Measurements from ENCODE around the gene SLC25A14.
"Not testable (repeated sequence)": the region's sequence is repeated elsewhere in the genome, so short reads cannot be mapped to it uniquely, and the experiment has no call there.

The SLC25A14 gene

GRCh38 chrX:130339408-130340222 lies at the start of gene SLC25A14:
Gene SLC25A14, plus strand, starts transcription at chrX:130339919. Its CDS starts 360 bp downstream, at chrX:130340279.
- TF ChIP-seq GATA1 (IDR thresholded peaks at IDR 0.05; ENCODE audit: low read depth, low read length) = no peak
- TF ChIP-seq POLR2A (IDR thresholded peaks at IDR 0.05; ENCODE audit: low read length) = peak; percentile 72
- DNase-seq = peak; percentile 80 to 81

- TF ChIP-seq GATA1 (IDR thresholded peaks at IDR 0.05; ENCODE audit: low read depth, low read length) (no peak), POLR2A (IDR thresholded peaks at IDR 0.05; ENCODE audit: low read length) (no peak)
- no peak for DNase-seq
Observed at GRCh38 chrX:130295519-130296296, 44.0 kb upstream of the SLC25A14 start.

- TF ChIP-seq GATA1 (IDR thresholded peaks at IDR 0.05; ENCODE audit: low read depth, low read length) (no peak), POLR2A (IDR thresholded peaks at IDR 0.05; ENCODE audit: low read length) (no peak)
Observed at GRCh38 chrX:130296297-130296678, 43.4 kb upstream of the SLC25A14 start.

GRCh38 chrX:130296743-130297142 lies 43.0 kb upstream of the SLC25A14 start:
- DNase-seq = no peak
- no peak for TF ChIP-seq GATA1 (IDR thresholded peaks at IDR 0.05; ENCODE audit: low read depth, low read length)
- TF ChIP-seq POLR2A (IDR thresholded peaks at IDR 0.05; ENCODE audit: low read length) = no peak

More at GRCh38 chrX:130296297-130296678, 43.4 kb upstream of the SLC25A14 start:
- no peak for DNase-seq

GRCh38 chrX:130299279-130300009 lies 40.3 kb upstream of the SLC25A14 start:
- no peak for TF ChIP-seq GATA1 (IDR thresholded peaks at IDR 0.05; ENCODE audit: low read depth, low read length)
- DNase-seq = no peak

GRCh38 chrX:130300010-130300282 lies 39.8 kb upstream of the SLC25A14 start:
- no peak for TF ChIP-seq GATA1 (IDR thresholded peaks at IDR 0.05; ENCODE audit: low read depth, low read length)
- TF ChIP-seq POLR2A (IDR thresholded peaks at IDR 0.05; ENCODE audit: low read length) = no peak

GRCh38 chrX:130301405-130301804 lies 38.3 kb upstream of the SLC25A14 start:
- no peak for TF ChIP-seq POLR2A (IDR thresholded peaks at IDR 0.05; ENCODE audit: low read length)
- TF ChIP-seq GATA1 (IDR thresholded peaks at IDR 0.05; ENCODE audit: low read depth, low read length) = no peak

More at GRCh38 chrX:130300010-130300282, 39.8 kb upstream of the SLC25A14 start:
- no peak for DNase-seq

GRCh38 chrX:130301977-130302376 lies 37.7 kb upstream of the SLC25A14 start:
- no peak for DNase-seq
- TF ChIP-seq POLR2A (IDR thresholded peaks at IDR 0.05; ENCODE audit: low read length) = no peak
- no peak for TF ChIP-seq GATA1 (IDR thresholded peaks at IDR 0.05; ENCODE audit: low read depth, low read length)

More at GRCh38 chrX:130301405-130301804, 38.3 kb upstream of the SLC25A14 start:
- DNase-seq = no peak

GRCh38 chrX:130304587-130305368 lies 34.9 kb upstream of the SLC25A14 start:
- TF ChIP-seq POLR2A (IDR thresholded peaks at IDR 0.05; ENCODE audit: low read length) = no peak
- no peak for TF ChIP-seq GATA1 (IDR thresholded peaks at IDR 0.05; ENCODE audit: low read depth, low read length)
- DNase-seq = no peak

GRCh38 chrX:130319886-130320285 lies 19.8 kb upstream of the SLC25A14 start:
- DNase-seq = not testable (repeated sequence)

- DNase-seq = no peak
Observed at GRCh38 chrX:130321550-130321949, 18.2 kb upstream of the SLC25A14 start.

GRCh38 chrX:130330146-130330545 lies 9.6 kb upstream of the SLC25A14 start:
- no peak for DNase-seq

More at GRCh38 chrX:130321550-130321949, 18.2 kb upstream of the SLC25A14 start:
- no peak for TF ChIP-seq GATA1 (IDR thresholded peaks at IDR 0.05; ENCODE audit: low read depth, low read length)

GRCh38 chrX:130330706-130331105 lies 9.0 kb upstream of the SLC25A14 start:
- DNase-seq = peak; percentile 43 to 46
- no peak for TF ChIP-seq POLR2A (IDR thresholded peaks at IDR 0.05; ENCODE audit: low read length)
- no peak for TF ChIP-seq GATA1 (IDR thresholded peaks at IDR 0.05; ENCODE audit: low read depth, low read length)

More at GRCh38 chrX:130330146-130330545, 9.6 kb upstream of the SLC25A14 start:
- TF ChIP-seq POLR2A (IDR thresholded peaks at IDR 0.05; ENCODE audit: low read length) (no peak), GATA1 (IDR thresholded peaks at IDR 0.05; ENCODE audit: low read depth, low read length) (no peak)

All from erythroblast (primary cell).